ENCODE results near the gene PDE7B. TPM values are rescaled to one million over a fixed set of nuclear protein-coding genes. Genes with fewer than 3 reads are reported as not detected.

The PDE7B gene
- total and polyA plus RNA-seq, 2 of the 8 experiments (the other 6 are each of a cell fraction or from before 2014, with no cell fraction given), result not detected

DNA sequence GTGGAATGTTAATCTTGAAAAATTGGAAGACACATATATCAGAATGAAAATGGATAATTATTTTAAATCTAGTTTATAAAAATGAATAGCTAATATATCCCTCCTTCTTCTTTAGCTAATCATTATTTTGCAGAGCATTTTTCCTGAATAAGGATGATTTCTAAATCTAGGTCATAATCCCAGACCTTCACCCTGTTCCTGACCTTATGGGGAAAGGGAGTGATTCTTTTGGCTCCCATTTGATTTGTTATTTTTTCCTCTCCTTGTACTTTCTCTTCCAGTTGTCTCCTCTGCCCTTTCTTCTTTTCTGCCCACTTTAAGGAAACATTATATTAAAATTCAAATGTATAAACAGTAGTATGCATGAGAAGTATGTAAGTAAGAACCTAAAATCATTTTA, 208.6 kb downstream of the PDE7B start (continued):
- no peak for TF ChIP-seq HDAC6 (IDR thresholded peaks at IDR 0.05; ENCODE audit: low read depth, low read length)

DNA sequence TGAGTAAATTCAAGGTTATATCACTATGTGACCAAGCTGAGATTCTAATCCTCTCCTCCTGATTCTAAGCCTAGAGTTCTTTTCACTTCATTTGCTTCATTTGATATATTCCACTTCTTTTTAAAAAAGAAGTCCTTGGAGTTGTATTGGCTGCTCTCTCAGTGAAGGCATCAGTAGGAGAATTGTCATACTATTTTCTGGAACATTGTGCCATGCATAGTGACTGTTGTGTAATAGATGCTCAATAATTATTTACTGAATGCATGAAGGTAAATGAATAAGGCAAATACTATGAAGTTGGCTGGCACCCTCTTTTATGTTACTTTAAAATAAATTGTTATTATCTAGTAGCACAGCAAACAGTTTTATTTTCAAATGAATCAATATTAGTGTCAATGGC, 209.3 kb downstream of the PDE7B start:
- Histone ChIP-seq H3K4me1 (replicated peaks in 1 of 4; ENCODE audit: control insufficient read depth in 3 of 4, insufficient read depth in 4 of 4, low read length in 3 of 4) (no peaks in the 10 kb centered on the region), H3K18ac (ENCODE audit: extremely low read depth, low read length) (no peak overlapping the region), H3K23me2 (ENCODE audit: low read depth, low read length) (no peaks in the 10 kb centered on the region), H3K27ac (ENCODE audit: low read depth, low read length) (no peak overlapping the region), H3K23ac (ENCODE audit: insufficient read length) (no peak overlapping the region), H4K20me1 (replicated peaks in 1 of 2; ENCODE audit: control insufficient read depth in 1 of 2, insufficient read depth in 2 of 2, low read length in 2 of 2) (no peaks in the 10 kb centered on the region), H3K79me1 (ENCODE audit: low read depth, low read length) (no peaks in the 10 kb centered on the region), H2AFZ (ENCODE audit: low read length) (no peak overlapping the region), H3K9me3 (ENCODE audit: insufficient read depth in 2 of 2, low read depth in 1 of 2, low read length in 1 of 2) (no peaks in the 10 kb centered on the region), H2BK20ac (ENCODE audit: low read length) (no peak overlapping the region), H2BK120ac (replicated peaks; ENCODE audit: low read depth, low read length) (no peak overlapping the region), H3K4me3 (ENCODE audit: extremely low read depth in 1 of 4, insufficient read depth in 2 of 4, low read depth in 3 of 4, low read length in 4 of 4) (no peak overlapping the region), H4K91ac (replicated peaks; ENCODE audit: insufficient read length, low read length) (no peak overlapping the region), H3K4ac (replicated peaks; ENCODE audit: insufficient read length, low read depth, low read length) (no peak overlapping the region), H2BK12ac (ENCODE audit: low read depth, low read length) (no peak overlapping the region), H3K36me3 (ENCODE audit: control insufficient read depth in 2 of 4, insufficient read depth in 4 of 4, low read length in 3 of 4) (no peaks in the 10 kb centered on the region), H3K79me2 (ENCODE audit: control insufficient read depth in 1 of 2, insufficient read depth in 2 of 2, low read length in 2 of 2) (no peaks in the 10 kb centered on the region), H3K4me2 (ENCODE audit: insufficient read depth in 1 of 2, low read depth in 2 of 2, low read length in 2 of 2) (no peak overlapping the region), H4K8ac (ENCODE audit: extremely low read depth, insufficient read depth, low read length) (no peak overlapping the region), H2BK5ac (ENCODE audit: low read depth, low read length) (no peak overlapping the region), H3K56ac (replicated peaks; ENCODE audit: insufficient read length, low read depth, low read length) (no peak overlapping the region), H2AK5ac (ENCODE audit: low read depth, low read length) (no peak overlapping the region), H3K14ac (ENCODE audit: insufficient read length) (no peak overlapping the region), H2BK15ac (ENCODE audit: low read length) (no peak overlapping the region), H3K9ac (replicated peaks in 1 of 4; ENCODE audit: extremely low read depth in 1 of 4, low read depth in 3 of 4, low read length in 3 of 4) (no peak overlapping the region), H3K27me3 (replicated peaks in 1 of 4; ENCODE audit: control insufficient read depth in 3 of 4, extremely low read depth in 1 of 4, insufficient read depth in 3 of 4, low read length in 3 of 4) (no peaks in the 10 kb centered on the region), H4K5ac (ENCODE audit: insufficient read length, low read depth, low read length) (no peak overlapping the region)
- ChIA-PET CTCF (ENCODE audit: partially characterized antibody) (interaction anchor here (1.3 kb wide), 1 partner anchor 16 kb away, joined by 4 read pairs; no protein-coding TSS in a partner anchor), POLR2A (ENCODE audit: partially characterized antibody) (no interaction called here)
- FAIRE-seq (no peak), DNase-seq (ENCODE audit: low read depth in 1 of 2, low spot score in 2 of 2) (no peak)
- TF ChIP-seq SP1 (IDR thresholded peaks at IDR 0.05; ENCODE audit: low read depth, low read length) (no peak), RAD21 (IDR thresholded peaks at IDR 0.05 in 1 of 2, conservative IDR thresholded peaks at IDR 0.05 in 1 of 2; ENCODE audit: low read depth in 2 of 2, low read length in 2 of 2) (no peak), MAFK (IDR thresholded peaks at IDR 0.05; ENCODE audit: low read depth, low read length) (no peak), NRF1 (IDR thresholded peaks at IDR 0.05; ENCODE audit: low read depth, low read length) (no peak), TAF7 (optimal IDR thresholded peaks at IDR 0.05; ENCODE audit: borderline replicate concordance, low read depth, low read length) (no peak), KDM1A (IDR thresholded peaks at IDR 0.05; ENCODE audit: borderline replicate concordance, low read length) (no peak), GABPA (IDR thresholded peaks at IDR 0.05; ENCODE audit: borderline replicate concordance, insufficient read depth, low read length) (no peak), CTBP2 (IDR thresholded peaks at IDR 0.05; ENCODE audit: borderline replicate concordance, insufficient read depth, insufficient read length, low read length) (no peak), POU5F1 (IDR thresholded peaks at IDR 0.05; ENCODE audit: low read depth, low read length) (no peak)
- TF ChIP-seq, protein P1, sequence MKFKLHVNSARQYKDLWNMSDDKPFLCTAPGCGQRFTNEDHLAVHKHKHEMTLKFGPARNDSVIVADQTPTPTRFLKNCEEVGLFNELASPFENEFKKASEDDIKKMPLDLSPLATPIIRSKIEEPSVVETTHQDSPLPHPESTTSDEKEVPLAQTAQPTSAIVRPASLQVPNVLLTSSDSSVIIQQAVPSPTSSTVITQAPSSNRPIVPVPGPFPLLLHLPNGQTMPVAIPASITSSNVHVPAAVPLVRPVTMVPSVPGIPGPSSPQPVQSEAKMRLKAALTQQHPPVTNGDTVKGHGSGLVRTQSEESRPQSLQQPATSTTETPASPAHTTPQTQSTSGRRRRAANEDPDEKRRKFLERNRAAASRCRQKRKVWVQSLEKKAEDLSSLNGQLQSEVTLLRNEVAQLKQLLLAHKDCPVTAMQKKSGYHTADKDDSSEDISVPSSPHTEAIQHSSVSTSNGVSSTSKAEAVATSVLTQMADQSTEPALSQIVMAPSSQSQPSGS (IDR thresholded peaks at IDR 0.05; ENCODE audit: low read length), result no peak

Measured in H1 (cell line).